GM21423 (cell line): ENCODE measurements around the gene ZNF701.
A peak's percentile ranks its signal among the peaks of the same experiment; 100 is the strongest.
"Not testable (repeated sequence)": the region's sequence is repeated elsewhere in the genome, so short reads cannot be mapped to it uniquely, and the experiment has no call there.

Experiments
- ATAC-seq: cut with Tn5 transposase; IDR thresholded peaks from one replicate; pipeline ENCODE4 v1.9.1; 2021; ENCODE audit warnings: mild to moderate bottlenecking, moderate library complexity; ENCODE audit not compliant: unreplicated experiment

ZNF701 gene

GRCh38 chr19:52570000-52570861 is at the start of gene ZNF701:
Gene ZNF701, plus strand, starts transcription at chr19:52570287. Its CDS starts 3,861 bp downstream, at chr19:52574148.
- peak; percentile 94 for ATAC-seq

GRCh38 chr19:52522551-52522950 is 47.5 kb upstream of the ZNF701 start:
- no peak for ATAC-seq

- no peak for ATAC-seq
Observed at GRCh38 chr19:52524086-52524485, 46.0 kb upstream of the ZNF701 start.

GRCh38 chr19:52527134-52527955 is 42.7 kb upstream of the ZNF701 start, which contains the start of gene ZNF808:
Gene ZNF808, plus strand, starts transcription at chr19:52527668. Its CDS starts 15,617 bp downstream, at chr19:52543285.
- peak; percentile 86 for ATAC-seq

GRCh38 chr19:52527956-52528351 is 42.1 kb upstream of the ZNF701 start:
- peak; percentile 11 for ATAC-seq

DNA sequence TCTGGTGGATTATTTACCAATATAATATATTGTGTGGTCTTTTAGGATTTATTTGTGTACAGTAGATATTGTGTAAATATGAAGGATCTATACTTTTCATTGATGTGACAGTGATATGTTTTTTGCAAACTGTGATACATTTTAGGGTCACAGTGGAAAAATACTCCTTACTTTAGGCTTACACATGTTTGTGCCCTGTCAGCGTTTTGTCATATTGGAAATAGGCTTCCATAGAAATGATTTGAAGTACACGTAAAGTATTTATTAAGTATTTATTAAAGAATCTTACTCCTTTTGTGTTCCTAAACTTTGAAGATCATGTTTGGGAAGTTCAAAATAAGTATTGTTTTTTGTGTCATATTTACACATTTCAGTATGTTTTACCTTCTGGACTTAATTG is 37.6 kb upstream of the ZNF701 start:
- ATAC-seq = no peak

GRCh38 chr19:52533901-52534300 is 36.2 kb upstream of the ZNF701 start:
- ATAC-seq = no peak

- ATAC-seq = peak; percentile 6
Observed at GRCh38 chr19:52535385-52535770, 34.7 kb upstream of the ZNF701 start.

DNA sequence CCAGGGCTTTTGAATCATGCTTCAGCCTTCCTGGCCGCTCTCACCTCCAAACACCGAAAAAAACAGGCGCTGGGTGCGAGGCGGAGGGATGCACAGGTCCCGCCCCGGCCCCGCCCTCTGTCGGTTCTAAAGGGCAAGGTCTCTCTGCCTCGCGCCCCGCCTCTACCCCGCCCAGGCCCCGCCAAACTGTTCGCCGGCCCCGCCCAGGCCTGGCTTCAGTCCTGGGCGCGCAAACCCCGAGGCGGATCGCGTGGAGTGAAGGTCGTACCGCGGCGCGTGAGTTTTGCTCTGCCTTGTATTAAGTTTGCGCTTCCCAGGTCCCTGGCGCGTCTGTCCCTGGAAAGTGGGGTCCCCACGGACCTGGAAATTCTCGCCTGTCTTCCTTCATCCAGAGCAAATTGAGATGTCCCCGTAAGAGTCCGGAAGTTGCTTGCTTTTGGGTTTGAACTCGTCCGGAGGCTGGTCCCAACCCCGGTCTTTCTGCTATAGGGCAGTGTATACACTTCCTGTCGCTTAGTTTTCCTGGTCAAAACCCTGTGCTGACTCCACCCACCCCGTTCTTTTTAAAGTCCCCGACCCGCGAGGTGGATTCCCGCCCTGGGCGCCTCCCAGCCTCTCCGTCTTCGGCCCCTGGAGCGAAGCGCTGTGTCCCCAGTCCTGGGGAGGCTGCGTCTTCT is 34.2 kb upstream of the ZNF701 start:
- peak; percentile 89 for ATAC-seq

DNA sequence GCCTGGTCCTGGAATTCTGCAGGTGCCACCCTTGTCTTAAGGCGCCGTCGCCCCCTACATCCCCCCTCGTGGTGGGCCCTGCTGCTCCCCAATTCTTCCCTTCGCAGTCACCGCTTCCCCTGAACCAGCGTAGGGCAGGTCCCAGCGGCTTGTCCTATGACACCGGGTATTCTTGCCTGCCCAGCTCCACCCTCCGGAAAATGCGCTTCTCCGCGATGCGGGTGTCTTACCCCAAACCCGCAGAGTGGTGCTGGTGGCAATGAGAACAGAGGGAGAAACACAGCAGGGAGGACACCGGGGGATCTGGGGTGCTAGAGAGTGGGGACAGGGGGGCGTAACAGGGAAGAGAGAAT is 33.7 kb upstream of the ZNF701 start:
- ATAC-seq = peak; percentile 14

DNA sequence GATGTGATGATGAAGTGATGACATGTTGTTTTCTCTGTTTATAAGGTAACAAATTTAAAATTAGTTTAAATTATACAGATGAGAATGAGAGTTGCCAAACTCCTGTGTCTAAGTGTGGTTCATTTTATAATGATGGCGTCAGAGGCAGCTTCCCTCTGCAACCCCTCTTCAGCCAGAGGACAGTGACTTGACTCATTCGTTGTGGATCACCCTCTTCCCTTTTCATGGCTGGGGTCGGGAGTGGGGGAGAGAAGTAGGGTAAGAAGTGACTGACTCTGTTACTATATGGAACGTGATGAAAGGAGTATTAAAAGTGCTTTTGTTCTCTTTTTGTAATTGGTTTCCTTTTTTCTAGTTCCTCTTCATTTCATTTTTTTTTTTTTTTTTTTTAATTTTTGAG is 31.3 kb upstream of the ZNF701 start:
- not testable (repeated sequence) for ATAC-seq

GRCh38 chr19:52541176-52541575 is 28.9 kb upstream of the ZNF701 start:
- not testable (repeated sequence) for ATAC-seq

DNA sequence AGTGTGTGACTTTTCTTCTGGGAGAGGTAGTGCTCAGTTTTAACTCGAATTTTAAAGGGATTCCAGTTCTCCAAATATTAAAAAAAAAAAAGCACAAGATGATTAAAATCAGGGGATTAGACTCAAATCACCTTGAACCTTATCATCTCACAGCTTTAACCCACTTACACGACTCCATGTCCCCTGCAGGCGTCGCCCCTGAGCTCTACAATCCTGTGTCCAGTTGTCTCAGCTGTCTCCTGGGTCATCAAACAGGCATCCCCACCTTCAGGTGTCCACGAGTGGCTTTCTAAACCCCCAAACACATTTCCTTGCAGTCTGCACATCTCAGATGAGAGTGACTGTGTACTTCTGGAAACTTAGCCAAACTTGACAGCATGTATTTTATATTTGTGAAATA is 28.5 kb upstream of the ZNF701 start:
- no peak for ATAC-seq

GRCh38 chr19:52542541-52542940 is 27.5 kb upstream of the ZNF701 start:
- ATAC-seq = not testable (repeated sequence)

GRCh38 chr19:52542984-52543664 is 27.0 kb upstream of the ZNF701 start:
- ATAC-seq = no peak

DNA sequence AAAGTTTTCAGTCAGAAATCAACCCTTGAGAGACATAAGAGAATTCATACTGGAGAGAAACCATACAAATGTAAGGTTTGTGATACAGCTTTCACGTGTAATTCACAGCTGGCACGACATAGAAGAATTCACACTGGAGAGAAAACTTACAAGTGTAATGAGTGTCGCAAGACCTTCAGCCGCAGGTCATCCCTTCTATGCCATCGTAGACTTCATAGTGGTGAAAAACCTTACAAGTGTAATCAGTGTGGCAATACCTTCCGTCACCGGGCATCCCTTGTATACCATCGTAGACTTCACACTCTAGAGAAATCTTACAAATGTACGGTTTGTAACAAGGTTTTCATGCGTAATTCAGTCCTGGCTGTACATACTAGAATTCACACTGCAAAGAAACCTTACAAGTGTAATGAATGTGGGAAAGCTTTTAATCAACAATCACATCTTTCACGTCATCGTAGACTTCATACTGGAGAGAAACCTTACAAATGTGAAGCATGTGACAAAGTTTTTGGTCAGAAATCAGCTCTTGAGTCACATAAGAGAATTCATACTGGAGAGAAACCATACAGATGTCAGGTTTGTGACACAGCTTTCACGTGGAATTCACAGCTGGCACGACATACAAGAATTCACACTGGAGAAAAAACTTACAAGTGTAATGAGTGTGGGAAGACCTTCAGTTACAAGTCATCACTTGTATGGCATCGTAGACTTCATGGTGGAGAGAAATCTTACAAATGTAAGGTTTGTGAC is 15.7 kb upstream of the ZNF701 start:
- no peak for ATAC-seq

GRCh38 chr19:52557231-52557995 is 12.7 kb upstream of the ZNF701 start:
- no peak for ATAC-seq

DNA sequence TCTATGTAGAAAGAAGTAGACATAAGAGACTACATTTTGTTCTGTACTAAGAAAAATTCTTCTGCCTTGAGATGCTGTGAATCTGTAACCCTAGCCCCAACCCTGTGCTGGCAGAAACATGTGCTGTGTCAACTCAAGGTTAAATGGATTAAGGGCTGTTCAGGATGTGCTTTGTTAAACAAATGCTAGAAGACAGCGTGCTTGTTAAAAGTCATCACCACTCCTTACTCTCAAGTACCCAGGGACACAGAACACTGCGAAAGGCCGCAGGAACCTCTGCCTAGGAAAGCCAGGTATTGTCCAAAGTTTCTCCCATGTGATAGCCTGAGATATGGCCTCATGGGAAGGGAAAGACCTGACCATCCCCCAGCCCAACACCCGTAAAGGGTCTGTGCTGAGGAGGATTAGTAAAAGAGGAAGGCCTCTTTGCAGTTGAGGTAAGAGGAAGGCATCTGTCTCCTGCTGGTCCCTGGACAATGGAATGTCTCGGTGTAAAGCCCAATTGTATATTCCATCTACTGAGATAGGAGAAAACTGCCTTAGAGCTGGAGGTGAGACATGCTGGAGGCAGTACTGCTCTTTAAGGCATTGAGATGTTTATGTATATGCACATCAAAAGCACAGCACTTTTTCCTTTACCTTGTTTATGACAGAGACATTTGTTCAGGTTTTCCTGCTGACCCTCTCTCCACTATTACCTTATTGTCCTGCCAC is 11.2 kb upstream of the ZNF701 start:
- not testable (repeated sequence) for ATAC-seq

DNA sequence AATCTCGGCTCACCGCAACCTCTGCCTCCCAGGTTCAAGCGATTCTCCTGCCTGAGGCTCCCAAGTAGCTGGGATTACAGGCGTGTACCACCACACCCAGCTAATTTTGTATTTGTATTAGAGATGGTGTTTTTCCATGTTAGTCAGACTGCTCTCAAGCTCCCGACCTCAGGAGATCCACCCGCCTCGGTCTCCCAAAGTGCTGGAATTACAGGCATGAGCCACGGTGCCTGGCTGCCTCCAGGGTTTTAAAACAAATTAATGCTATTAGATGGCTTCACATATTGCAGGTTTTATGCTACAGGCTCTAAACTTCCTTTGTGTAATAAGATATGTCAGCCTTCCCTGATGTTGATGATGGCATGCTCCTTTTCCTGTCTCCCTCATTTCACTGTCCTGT is 8.5 kb upstream of the ZNF701 start:
- ATAC-seq = not testable (repeated sequence)
